Smooth muscle cell (in vitro differentiated cells): ENCODE measurements around the gene IHH. TPM values are rescaled to one million over a fixed set of nuclear protein-coding genes. Genes with fewer than 3 reads are reported as not detected.

Experiments
- DNase-seq: peaks from one replicate; lab custom pipeline; 2025; ENCODE audit not compliant: unreplicated experiment; lab: John Stamatoyannopoulos, UW
- H2AFZ ChIP-seq: fragments of 200-600 bp; sonication (generic); 2 replicates; pipeline ENCODE4 v1.6.0; 2016; ENCODE audit warnings: antibody characterized with exemption, low read depth, mild to moderate bottlenecking
- H3F3A ChIP-seq: fragments of 200-600 bp; sonication (generic); 2 replicates; pipeline ENCODE4 v1.6.0; 2017; ENCODE audit warnings: antibody characterized with exemption, low read depth
- H3K27ac ChIP-seq: fragments of 200-600 bp; sonication (generic); 2 replicates; pipeline ENCODE4 v1.5.1; 2016; ENCODE audit warnings: low read depth, mild to moderate bottlenecking
- H3K27me3 ChIP-seq: fragments of 200-600 bp; sonication (generic); 2 replicates; pipeline ENCODE4 v1.6.1; 2016; ENCODE audit warnings: low read depth, mild to moderate bottlenecking
- H3K36me3 ChIP-seq: fragments of 200-600 bp; sonication (generic); 2 replicates; pipeline ENCODE4 v1.5.1; 2016; ENCODE audit warnings: low read depth
- H3K4me1 ChIP-seq: fragments of 200-600 bp; sonication (generic); 2 replicates; pipeline ENCODE4 v1.5.1; 2016; ENCODE audit warnings: low read depth
- H3K4me2 ChIP-seq: fragments of 200-600 bp; sonication (generic); 2 replicates; pipeline ENCODE4 v1.6.0; 2016; ENCODE audit warnings: mild to moderate bottlenecking
- H3K4me3 ChIP-seq: fragments of 200-600 bp; sonication (generic); 2 replicates; pipeline ENCODE4 v1.5.1; 2016; ENCODE audit warnings: mild to moderate bottlenecking
- H3K79me2 ChIP-seq: fragments of 200-600 bp; sonication (generic); 2 replicates; pipeline ENCODE4 v1.6.0; 2016; ENCODE audit warnings: low read depth, mild to moderate bottlenecking
- H3K9ac ChIP-seq: fragments of 200-600 bp; sonication (generic); 2 replicates; pipeline ENCODE4 v1.6.0; 2016; ENCODE audit warnings: low read depth
- H3K9me3 ChIP-seq: fragments of 200-600 bp; sonication (generic); replicated peaks from 2 replicates; pipeline ENCODE4 v1.5.1; 2016; ENCODE audit warnings: low read depth
- H4K20me1 ChIP-seq: fragments of 200-600 bp; sonication (generic); 2 replicates; pipeline ENCODE4 v1.6.0; 2016; ENCODE audit warnings: low read depth
- CTCF ChIP-seq: fragments of 200-600 bp; sonication (generic); IDR thresholded peaks from 2 replicates; pipeline ENCODE4 v1.5.1; 2017; ENCODE audit warnings: borderline replicate concordance, mild to moderate bottlenecking, antibody characterized with exemption; ENCODE audit not compliant: insufficient read depth, poor library complexity, severe bottlenecking
- WGBS: methylation state at CpG from one replicate; pipeline ENCODE4 v1.1.7; 2016; ENCODE audit warnings: low lambda C conversion rate; 5-methylcytosine and 5-hydroxymethylcytosine counted together
- polyA plus RNA-seq: library from polyadenylated mRNA; unstranded; fragments of >200 nt; fragmentation: Nextera tagmentation; extraction: Ambion mirVana; gene quantifications from 2 replicates; pipeline ENCODE4 v1.2.1, GENCODE V29; 2016
- total RNA-seq: library from RNA; depleted of rRNA; stranded (reverse); fragments of >200 nt; gene quantifications from 2 replicates; pipeline ENCODE4 v1.2.3, GENCODE V29; 2014

Gene IHH
- total and polyA plus RNA-seq, 2 experiments from 2014 or later = 0.09 TPM; not detected in 1

- TF ChIP-seq CTCF = peak; percentile 73
- Histone ChIP-seq H3K27ac (no peak overlapping the region), H3K9me3 (no peaks in the 10 kb centered on the region), H3K9ac (no peak overlapping the region), H3K36me3 (peaks cover 5% of the 10 kb centered on the region), H3K4me2 (no peak overlapping the region), H2AFZ (no peak overlapping the region), H4K20me1 (no peaks in the 10 kb centered on the region), H3K79me2 (no peaks in the 10 kb centered on the region), H3K4me3 (no peak overlapping the region), H3F3A (no peaks in the 10 kb centered on the region), H3K4me1 (no peaks in the 10 kb centered on the region), H3K27me3 (no peaks in the 10 kb centered on the region)
- WGBS = 40% methylated on average over 14 of the region's 14 CpGs
- DNase-seq = no peak
Observed at GRCh38 chr2:219073413-219074129, 12.8 kb upstream of the IHH start.

DNA sequence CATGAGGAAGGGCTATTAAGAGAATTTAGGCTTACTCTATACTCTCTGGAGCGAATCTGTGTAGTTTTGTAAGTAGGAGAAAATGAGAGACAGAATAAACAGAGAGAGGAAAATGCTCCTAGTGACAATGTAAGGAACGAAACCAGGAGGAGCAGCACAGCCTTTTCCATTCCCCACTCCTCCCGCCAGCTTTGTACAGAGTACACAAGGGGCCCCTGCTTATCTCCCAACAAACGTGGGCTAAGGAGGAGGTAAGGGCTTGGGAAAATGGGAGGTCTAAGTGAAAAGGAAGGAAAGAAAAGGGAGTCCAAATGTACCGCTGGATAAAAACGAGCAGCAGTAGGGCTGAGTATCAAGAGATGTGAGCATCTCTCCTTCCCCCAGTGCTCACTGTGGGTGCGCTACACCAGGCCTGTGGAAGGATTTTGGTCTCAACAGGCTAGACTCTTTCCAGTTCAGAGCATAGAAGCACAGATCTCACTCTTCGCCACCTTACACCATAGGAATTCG, 12.1 kb upstream of the IHH start:
- Histone ChIP-seq H3K27ac (no peak overlapping the region), H2AFZ (no peak overlapping the region), H3K27me3 (peaks cover 3% of the 10 kb centered on the region), H4K20me1 (no peaks in the 10 kb centered on the region), H3K9me3 (no peaks in the 10 kb centered on the region), H3K4me3 (no peak overlapping the region), H3F3A (no peaks in the 10 kb centered on the region), H3K4me2 (no peak overlapping the region), H3K36me3 (peaks cover 5% of the 10 kb centered on the region), H3K9ac (no peak overlapping the region), H3K79me2 (no peaks in the 10 kb centered on the region), H3K4me1 (no peaks in the 10 kb centered on the region)
- no peak for DNase-seq
- 90% methylated on average over 9 of the region's 9 CpGs for WGBS
- no peak for TF ChIP-seq CTCF

DNA sequence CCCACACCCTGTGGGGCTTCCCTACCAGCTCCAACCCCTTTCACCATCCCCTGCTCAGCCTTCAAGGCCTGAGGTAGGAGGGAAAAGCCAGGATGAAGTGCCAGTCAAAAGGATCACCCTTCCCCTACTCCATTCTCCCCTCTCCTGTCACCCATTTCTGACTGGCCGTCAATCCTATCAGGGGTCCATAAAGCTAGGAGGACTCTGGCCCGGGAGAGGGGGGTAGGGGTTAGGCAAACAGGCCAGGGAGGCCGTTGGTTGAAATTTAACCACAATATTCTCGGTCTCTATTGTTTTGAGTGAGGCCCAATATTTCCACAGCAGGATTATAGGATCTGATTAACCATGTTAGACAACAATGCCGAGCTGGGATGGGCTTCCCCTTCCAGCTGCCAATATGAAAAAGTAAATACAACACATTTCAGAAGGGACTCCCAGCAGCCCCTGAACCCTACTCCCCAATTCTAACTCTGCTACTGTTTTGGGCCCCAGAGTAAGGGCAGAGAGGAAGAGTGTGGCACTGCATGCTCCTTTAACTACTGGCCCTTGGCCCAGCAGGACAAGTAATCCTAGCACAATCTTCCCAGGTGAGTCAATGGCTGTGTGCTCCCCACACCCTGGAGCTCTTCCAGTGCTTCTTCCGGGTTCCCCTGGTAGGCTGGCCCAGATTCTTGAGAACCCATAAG, 10.6 kb upstream of the IHH start:
- Histone ChIP-seq H3K9ac (no peak overlapping the region), H3K4me1 (no peaks in the 10 kb centered on the region), H3K27ac (no peak overlapping the region), H3K79me2 (no peaks in the 10 kb centered on the region), H4K20me1 (no peaks in the 10 kb centered on the region), H3K4me3 (no peak overlapping the region), H2AFZ (no peak overlapping the region), H3F3A (no peaks in the 10 kb centered on the region), H3K27me3 (peaks cover 6% of the 10 kb centered on the region), H3K9me3 (no peaks in the 10 kb centered on the region), H3K36me3 (no peaks in the 10 kb centered on the region), H3K4me2 (no peak overlapping the region)
- no peak for DNase-seq
- WGBS = 82% methylated on average over 6 of the region's 6 CpGs
- TF ChIP-seq CTCF = no peak
